GM12874 (cell line): ENCODE results near the gene ARL3.

Experiments
- CTCF ChIP-seq: IDR thresholded peaks from 2 replicates; pipeline ENCODE4 v1.5.1; 2011; ENCODE audit warnings: low read depth, mild to moderate bottlenecking, control low read depth, low read length, moderate library complexity; ENCODE audit not compliant: insufficient read depth

The ARL3 gene

GRCh38 chr10:102713814-102714620 is at the start of gene ARL3:
ARL3 (minus strand) TSS chr10:102714397; CDS start chr10:102714275, 122 bp downstream.
- no peak for TF ChIP-seq CTCF

GRCh38 chr10:102763037-102763607 is 48.9 kb upstream of the ARL3 start:
- no peak for TF ChIP-seq CTCF

GRCh38 chr10:102762401-102763015 is 48.3 kb upstream of the ARL3 start:
- no peak for TF ChIP-seq CTCF

- no peak for TF ChIP-seq CTCF
Observed at GRCh38 chr10:102761981-102762380, 47.8 kb upstream of the ARL3 start.

- TF ChIP-seq CTCF: no peak
Observed at GRCh38 chr10:102759497-102760210, 45.5 kb upstream of the ARL3 start.

GRCh38 chr10:102758240-102758932 is 44.2 kb upstream of the ARL3 start:
- no peak for TF ChIP-seq CTCF
